NCI-H1694 treated with DMSO at 0.1 percent for 48 hours (cell line): ENCODE data around the gene EPB41L2.

Source experiments
- DNase-seq: peaks from one replicate; lab custom pipeline; 2025; lab: John Stamatoyannopoulos, UW

Gene EPB41L2

GRCh38 chr6:130975325-130975724 lies 87.7 kb downstream of the EPB41L2 start:
- no peak for DNase-seq

GRCh38 chr6:130973521-130974277 lies 89.3 kb downstream of the EPB41L2 start:
- no peak for DNase-seq

GRCh38 chr6:130971504-130971903 lies 91.5 kb downstream of the EPB41L2 start:
- no peak for DNase-seq

- no peak for DNase-seq
Observed at GRCh38 chr6:130970839-130971410, 92.1 kb downstream of the EPB41L2 start.

GRCh38 chr6:130969791-130970491 lies 93.1 kb downstream of the EPB41L2 start:
- DNase-seq, result no peak

- no peak for DNase-seq
Observed at GRCh38 chr6:130969166-130969565, 93.9 kb downstream of the EPB41L2 start.

GRCh38 chr6:130968476-130968875 lies 94.6 kb downstream of the EPB41L2 start:
- DNase-seq, result no peak

GRCh38 chr6:130967502-130968445 lies 95.3 kb downstream of the EPB41L2 start:
- no peak for DNase-seq

GRCh38 chr6:130966344-130966980 lies 96.6 kb downstream of the EPB41L2 start:
- no peak for DNase-seq

- no peak for DNase-seq
Observed at GRCh38 chr6:130965656-130966055, 97.4 kb downstream of the EPB41L2 start.

- no peak for DNase-seq
Observed at GRCh38 chr6:130964808-130965604, 98.0 kb downstream of the EPB41L2 start.

GRCh38 chr6:130964289-130964688 lies 98.8 kb downstream of the EPB41L2 start:
- no peak for DNase-seq

- DNase-seq, result no peak
Observed at GRCh38 chr6:130962966-130963365, 100.1 kb downstream of the EPB41L2 start.

GRCh38 chr6:130961148-130961547 lies 101.9 kb downstream of the EPB41L2 start:
- no peak for DNase-seq

GRCh38 chr6:130959951-130960350 lies 103.1 kb downstream of the EPB41L2 start:
- no peak for DNase-seq

- no peak for DNase-seq
Observed at GRCh38 chr6:130958468-130958867, 104.6 kb downstream of the EPB41L2 start.

- DNase-seq, result no peak
Observed at GRCh38 chr6:130955755-130956154, 107.3 kb downstream of the EPB41L2 start.

GRCh38 chr6:130949553-130949952 lies 113.5 kb downstream of the EPB41L2 start:
- DNase-seq, result no peak

- DNase-seq, result no peak
Observed at GRCh38 chr6:130947464-130947863, 115.6 kb downstream of the EPB41L2 start.

GRCh38 chr6:130946076-130946475 lies 117.0 kb downstream of the EPB41L2 start:
- DNase-seq, result no peak
